Hepatic stellate cell (primary cell): ENCODE data around the gene YDJC.
"Not testable (repeated sequence)": the region's sequence is repeated elsewhere in the genome, so short reads cannot be mapped to it uniquely, and the experiment has no call there.

Experiments used
- DNase-seq: peaks from one replicate; pipeline ENCODE4 v3.0.0; 2011; ENCODE audit warnings: low spot score

The YDJC gene

GRCh38 chr22:21631025-21631424 is 1.2 kb upstream of the YDJC start:
- no peak for DNase-seq

DNA sequence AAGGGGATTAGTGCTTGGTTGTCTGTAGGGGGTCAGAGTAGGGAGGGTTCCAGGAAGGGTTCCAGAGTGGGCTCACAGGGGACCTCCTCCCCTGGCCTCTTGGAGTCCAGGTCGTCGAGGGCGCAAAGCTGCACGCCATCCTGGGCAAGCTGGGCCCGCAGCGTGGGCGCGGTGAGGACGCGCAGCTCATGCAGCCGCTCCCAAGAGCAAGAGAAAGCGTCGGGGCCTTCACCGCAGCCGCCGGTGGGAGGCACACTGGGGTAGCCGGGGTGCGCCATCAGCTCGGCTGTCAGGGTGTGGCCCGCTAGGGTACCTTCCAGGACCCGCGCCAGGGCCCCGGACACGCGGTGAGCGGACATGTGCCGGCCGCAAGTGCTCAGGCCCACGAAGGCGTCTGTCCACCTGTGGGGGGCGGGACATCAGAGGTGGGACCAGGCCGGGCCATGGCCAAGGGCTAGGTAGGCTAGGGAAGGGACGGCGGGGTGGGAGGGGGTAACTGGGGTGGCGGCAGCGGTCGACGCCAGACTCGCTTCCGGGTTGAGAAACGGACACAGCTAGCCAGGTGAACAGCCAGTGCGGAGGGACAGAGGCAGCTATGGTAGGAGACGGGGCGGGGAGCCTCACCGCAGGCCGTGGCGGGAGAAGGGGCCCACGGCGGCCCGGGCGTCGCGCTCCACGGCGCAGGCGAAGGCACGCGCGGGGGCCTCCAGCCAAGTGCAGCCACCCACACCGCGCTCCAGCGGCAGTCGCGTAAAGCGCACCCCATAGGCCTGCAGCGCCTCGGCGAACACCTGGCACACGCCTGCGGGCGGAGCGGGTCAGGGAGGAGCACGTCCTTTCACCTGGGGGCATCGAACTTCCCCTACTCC is 1.2 kb downstream of the YDJC start:
- no peak for DNase-seq

DNA sequence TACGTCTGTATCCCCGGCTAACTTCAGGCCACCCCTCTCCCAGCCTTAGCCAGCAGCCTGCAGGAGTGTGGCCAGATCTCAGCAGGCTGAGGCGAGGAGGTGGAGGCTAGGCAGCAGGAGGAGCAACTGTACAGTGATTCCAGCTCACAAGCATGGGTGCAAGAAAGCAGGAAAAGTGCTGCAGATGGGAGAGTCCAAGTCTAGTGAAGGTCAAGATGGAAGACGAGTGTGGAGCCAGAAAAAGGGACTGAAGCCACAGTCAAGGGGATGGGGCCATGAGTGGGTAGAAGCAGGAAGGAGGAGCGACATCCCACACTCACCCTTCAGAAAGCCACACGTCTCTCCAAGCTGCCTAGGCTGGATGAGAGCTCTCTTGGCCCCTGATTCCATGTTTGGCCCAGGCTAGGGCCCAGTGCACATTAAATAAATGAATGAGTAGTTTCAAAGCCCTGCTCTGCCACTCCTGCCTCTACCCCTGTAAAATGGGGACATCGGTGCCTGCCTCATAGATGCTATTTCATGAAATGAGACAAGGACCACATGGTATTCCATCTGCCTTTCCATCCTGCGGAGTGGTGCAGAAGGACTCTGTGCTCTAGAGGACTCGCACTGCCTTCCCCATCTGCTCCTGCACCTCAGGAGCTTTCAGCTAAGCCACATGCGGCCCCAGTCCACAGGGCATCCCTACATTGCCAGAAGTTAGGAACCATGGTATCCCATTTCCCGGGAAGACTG is 2.9 kb downstream of the YDJC start:
- DNase-seq = no peak

DNA sequence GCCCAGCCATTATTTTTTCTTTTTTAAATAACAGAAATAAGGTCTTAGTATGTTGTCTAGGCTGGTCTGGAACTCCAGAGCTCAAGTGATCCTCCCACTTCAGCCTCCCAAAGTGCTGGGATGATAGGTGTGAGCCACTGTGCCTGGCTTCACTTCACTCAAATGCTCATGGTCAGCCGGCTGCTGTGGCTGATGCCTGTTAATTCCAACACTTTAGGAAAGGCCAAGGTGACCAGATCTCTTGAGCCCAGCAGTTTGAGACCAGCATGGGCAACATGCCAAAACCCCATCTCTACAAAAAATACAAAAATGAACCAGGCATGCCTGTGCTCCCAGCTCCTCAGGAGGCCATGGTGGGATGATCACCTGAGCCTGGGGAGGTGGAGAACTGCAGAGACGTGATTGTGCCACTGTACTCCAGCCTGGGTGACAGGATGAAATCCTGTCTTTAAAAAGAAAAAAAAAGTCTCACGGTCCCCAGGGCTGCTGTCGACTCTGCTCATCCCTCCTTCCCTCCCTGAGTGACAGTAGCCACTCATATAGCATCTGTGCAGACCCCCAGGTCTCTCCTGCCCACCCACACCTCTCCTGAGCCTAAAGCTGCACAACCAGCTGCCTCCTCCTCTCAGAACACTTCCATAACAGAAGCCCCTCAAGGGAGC is 3.6 kb downstream of the YDJC start:
- no peak for DNase-seq

DNA sequence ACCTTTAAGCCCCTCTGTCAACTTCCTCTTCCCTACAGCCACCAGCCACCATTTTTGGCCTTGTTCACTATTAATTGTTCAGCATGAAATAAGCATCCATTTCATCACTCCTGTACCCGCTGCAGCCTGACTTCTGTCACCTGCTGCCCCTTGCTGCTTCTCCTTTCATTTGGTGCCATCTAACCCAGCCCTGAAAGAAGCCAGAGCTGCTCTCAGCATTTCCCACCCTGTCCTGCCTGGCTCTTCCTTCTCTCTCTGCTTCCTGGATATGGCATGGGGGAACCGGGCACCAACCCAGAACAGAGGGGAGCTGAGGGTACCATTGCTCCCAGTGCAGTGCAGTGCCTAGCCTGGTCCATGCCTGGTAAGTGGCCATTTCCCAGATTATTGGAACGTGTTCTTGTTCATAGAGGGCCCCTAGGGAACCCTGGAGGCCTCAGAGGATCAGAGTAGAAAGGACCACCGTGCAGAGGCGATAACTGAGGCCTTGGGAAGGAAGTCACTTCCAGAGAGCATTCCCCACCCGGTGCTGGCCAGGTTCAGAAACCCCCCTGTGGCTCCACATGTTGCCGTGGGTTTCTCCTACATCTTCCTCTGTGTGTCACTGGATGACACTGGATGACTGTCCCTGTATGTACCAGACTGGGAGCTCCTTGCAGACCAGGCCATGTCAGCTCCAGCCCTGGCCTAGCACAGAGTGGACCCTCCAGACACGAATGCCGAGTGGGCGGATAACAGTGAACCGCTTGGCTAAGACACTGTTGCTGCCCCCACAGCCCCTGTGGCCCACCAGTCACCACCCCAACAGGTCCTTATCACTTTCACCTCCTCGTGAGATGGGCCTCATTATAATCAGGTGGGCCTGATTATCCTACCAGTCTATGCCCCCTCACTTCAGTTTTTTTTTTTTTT is 4.7 kb downstream of the YDJC start:
- no peak for DNase-seq

DNA sequence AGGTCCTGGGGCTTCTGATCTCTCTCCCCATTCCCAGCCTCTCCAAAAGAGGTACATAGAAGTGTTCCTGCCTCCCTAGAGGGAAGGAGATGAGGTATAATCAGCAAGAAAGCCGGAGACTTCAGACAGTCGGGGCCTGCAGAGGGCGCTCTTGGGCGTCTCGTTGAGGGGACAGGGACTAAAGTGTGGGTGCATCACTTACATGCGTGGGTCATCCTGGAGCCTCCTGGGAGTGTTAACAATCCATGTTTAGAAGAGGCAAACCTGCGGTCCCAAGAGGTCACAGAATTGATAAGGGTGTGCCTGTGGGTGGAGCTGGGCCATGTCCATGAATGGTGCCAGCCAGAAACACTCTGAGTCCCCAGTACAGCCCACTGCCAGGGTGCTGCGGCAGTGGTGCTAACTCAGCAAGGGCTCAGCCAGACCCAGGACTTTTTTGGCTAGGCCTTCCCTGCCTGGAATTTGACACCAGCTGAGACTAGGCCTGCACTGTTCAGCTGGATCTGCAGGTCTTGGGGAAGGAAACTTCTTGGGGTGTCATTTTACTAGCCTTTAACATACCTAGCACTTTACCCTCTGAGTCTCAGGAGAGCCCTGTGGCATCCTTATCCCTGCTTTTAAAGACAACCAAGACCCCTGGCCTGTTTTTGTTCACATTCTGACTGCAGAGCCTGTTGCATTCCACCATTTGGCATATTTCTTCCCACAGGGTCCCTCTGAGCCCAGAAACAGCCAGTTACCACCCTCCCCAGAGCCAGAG is 5.5 kb downstream of the YDJC start:
- DNase-seq = no peak

DNA sequence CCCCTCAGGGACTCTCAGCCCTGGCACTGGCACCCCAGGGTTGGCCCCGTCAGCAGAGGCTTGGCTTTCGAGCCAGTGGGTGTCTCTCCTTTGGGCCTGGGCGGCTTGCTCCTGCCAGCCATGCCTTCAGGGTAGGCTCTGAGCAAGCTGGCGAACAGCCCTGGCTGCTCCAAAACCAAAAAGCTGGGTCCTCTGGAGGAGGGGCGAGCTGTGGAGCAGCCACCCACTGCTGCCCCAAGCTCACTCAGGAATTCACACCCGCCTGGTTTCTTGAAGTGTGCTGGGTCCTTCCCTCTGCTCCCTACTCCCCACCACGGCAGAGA is 6.2 kb downstream of the YDJC start:
- DNase-seq = no peak

GRCh38 chr22:21622919-21623647 is 6.7 kb downstream of the YDJC start:
- DNase-seq = no peak

DNA sequence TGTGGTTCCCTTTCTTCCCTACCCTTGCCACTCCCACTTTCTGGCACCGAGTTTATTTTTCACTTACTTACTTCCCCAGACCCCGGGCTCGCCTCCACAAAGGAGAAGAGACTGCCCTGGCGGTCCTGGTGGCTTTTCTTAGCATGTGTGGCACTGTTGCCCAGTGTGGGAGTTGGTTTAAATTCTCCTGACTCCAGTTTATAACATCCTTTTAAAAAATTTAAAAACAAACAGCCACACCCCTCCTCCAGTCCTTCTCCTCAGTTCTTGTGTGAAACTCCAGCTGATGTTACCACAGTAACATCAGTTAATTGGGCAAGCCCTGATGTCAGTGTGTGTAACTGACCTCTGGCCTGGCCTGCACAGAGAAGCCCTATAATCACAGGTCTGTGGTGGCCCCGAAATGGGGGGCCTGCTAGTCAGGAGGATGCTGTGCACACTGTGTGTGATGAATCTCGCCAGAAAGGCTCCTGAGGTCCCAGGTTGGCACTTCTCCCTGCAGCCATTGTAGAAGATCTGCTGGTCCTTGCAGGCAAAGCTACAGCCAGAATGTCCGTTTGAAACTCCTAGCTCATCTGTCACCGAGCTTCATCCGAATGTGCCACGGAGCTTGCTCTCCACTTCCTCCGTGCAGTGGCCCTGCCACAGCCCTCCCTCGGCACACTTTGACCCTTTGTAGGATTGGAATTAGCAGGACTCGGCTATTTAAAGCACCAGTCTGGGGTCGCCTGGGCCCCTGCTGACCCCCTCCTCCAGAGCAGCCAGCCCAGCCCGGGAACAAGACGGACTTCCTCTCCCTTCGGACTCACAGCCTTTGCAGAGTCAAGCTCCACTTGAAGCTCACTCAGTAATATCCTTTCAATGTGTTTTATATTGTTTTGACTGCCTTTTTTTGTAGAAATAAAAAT is 7.6 kb downstream of the YDJC start:
- no peak for DNase-seq

DNA sequence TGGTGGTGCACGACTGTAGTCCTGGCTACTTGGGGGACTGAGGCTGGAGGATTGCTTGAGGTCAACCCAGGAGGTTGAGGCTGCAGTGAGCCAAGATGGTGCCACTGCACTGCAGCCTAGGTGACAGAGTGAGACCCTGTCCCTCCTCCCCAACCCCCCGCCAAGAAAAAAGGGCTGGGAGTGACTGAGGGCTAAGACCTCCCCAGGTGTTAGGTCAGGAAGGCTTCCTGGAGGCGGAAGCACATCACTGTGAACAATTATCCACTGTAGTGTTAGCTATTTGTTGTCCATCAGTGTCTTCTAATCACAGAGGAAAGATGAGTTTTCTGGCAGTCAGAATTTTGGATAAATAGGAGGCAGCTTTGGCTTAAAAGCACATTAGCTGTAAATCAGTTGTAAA is 8.8 kb downstream of the YDJC start:
- DNase-seq = no peak

DNA sequence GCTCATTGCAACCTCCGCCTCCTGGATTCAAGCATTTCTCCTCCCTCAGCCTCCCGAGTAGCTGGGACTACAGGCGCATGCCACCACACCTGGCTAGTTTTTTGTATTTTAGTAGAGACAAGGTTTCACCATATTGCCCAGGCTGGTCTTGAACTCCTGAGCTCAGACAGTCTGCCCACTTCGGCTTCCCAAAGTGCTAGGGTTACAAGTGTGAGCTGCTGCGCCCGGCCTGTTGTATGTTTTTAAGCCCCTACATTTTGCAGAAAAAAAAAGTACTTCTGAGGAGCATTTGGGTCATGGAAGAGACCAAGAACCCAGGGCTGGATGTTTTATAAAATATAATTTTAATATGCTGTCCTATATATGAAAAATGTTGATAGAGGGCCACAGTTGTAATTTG is 12.5 kb downstream of the YDJC start:
- not testable (repeated sequence) for DNase-seq

DNA sequence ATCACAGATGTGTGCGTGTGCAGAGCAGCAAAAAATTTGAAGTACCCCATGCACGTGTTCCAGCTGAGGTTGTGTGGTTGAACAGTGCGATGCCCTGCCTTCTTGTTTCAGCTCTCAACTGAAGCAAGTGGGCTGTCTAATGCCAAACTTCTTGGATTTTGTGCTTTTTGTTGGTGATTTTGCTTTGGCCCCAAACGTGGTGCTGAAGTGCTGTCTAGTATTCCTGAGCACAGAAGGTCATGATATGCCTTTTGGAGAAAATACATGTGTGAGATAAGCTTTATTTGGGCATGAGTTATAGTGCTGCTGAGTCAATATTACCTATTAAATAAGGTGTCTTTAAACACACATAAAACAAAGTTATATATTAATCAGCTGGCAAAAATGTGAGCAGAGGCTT is 14.1 kb downstream of the YDJC start:
- no peak for DNase-seq

DNA sequence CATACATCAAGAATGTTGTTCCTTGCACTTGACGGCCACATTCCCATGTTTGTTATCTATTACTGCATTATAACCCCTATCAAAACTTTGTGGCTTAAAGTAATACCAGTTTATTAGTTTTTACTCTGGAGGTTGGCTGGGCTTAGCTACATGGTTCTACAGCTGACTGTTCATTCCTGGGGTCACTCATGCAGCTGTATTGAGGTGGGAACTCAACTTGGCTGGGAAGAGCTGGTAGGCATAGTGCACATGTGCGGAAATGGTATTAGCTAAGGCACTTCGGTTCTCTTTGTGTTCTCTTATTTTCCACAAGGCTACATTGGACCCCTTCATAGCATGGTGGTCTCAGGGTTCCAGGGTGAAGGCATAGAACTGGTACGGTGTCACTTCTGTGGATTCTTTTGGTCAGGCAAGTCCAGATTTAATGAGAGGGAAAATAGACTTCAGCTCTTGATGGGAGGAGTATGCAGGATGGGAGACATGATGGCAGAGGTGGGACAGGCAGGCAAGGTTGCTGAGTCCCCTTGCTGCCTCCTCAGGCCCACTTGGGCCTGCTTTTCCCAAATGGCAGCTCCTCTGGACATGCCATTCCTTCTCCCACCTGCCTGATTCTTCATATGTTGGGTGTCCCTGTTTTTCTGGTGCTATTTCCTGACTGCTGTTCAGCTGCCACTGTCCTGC is 16.1 kb downstream of the YDJC start:
- DNase-seq = no peak

GRCh38 chr22:21612858-21613257 is 17.0 kb downstream of the YDJC start:
- DNase-seq = no peak

DNA sequence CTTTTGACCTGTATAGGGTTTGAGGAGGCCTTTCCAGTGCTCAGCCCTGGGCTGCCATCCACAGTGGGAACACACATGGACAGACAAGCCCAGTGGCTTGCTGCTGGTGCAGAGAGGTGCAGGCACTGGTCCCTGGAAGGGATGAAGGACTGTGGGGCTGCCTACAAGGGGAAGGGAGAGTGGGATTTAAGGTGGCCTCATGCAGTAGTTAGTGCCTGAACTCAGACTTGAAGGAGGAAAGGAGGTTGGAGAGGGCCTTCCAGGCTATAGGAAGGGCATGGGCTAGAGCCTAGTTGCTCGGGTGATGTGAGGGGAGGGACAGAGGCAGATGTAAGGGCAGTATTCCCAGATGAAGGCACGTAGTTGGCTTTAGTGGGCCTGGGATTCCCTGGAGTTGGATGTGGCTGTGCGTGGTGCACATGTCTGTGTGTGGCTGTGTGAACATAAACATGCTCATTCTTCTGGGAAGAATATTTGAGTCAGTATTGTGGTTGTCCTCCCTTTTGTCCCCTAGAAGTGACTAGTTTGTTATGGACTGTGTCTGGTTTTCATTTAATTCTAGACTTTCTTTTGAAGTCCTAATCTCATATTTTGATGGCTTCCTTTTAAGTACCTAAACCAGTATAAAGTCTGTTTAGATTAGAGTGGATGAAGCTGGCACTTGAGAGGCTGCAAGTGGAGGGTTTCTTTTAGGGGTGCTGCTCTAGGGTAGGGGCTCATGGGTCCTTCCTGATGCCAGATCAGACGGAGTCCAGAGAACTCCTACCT is 18.4 kb downstream of the YDJC start:
- DNase-seq = no peak

DNA sequence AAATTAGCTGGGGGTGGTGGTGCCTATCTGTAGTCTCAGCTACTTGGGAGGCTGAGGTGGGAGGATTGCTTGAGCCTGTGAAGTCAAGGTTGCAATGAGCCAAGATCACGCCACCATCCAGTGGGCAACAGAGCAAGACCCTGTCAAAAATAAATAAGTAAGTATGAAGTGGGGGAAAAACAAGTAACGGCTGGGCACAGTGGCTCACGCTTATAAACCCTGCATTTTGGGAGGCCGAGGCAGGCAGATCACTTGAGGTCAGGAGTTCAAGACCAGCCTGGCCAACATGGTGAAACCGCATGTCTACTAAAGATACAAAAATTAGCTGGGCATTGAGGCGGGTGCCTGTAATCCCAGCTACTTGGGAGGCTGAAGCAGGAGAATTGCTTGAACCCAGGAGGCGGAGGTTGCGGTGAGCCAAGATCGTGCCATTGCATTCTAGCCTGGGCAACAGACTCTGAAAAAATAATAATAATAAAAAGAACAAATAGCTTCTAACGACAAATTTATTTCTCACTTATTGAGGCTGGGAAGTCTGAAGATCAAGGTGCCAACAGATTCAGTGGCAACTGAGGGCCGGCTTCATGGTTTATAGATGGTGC is 20.2 kb downstream of the YDJC start:
- DNase-seq = not testable (repeated sequence)

GRCh38 chr22:21606775-21607174 is 23.0 kb downstream of the YDJC start:
- no peak for DNase-seq
